T-helper 2 cell treated with Interferon-gamma antibody and Interleukin-4, amounts not matched to agents 5 μg/mL and 100 μg/mL, for 36 hours (primary cell): ENCODE results near the gene XDH.

ENCODE experiments used
- DNase-seq: peaks from one replicate; pipeline ENCODE4 v3.0.0; 2021; ENCODE audit warnings: low spot score
- H3K27ac Mint-ChIP-seq: one replicate; pipeline ENCODE4 v1.8.0; 2021; ENCODE audit warnings: mild to moderate bottlenecking, mixed read lengths
- H3K27me3 Mint-ChIP-seq: one replicate; pipeline ENCODE4 v1.8.0; 2021; ENCODE audit warnings: low read depth, mixed read lengths
- H3K36me3 Mint-ChIP-seq: one replicate; pipeline ENCODE4 v1.8.0; 2021; ENCODE audit warnings: low read depth, mixed read lengths
- H3K4me1 Mint-ChIP-seq: one replicate; pipeline ENCODE4 v1.8.0; 2021; ENCODE audit warnings: low read depth, mixed read lengths
- H3K4me3 Mint-ChIP-seq: one replicate; pipeline ENCODE4 v1.8.0; 2022; ENCODE audit warnings: mild to moderate bottlenecking, moderate library complexity, mixed read lengths
- H3K9me3 Mint-ChIP-seq: one replicate; pipeline ENCODE4 v1.8.0; 2021; ENCODE audit warnings: mixed read lengths

XDH gene

DNA sequence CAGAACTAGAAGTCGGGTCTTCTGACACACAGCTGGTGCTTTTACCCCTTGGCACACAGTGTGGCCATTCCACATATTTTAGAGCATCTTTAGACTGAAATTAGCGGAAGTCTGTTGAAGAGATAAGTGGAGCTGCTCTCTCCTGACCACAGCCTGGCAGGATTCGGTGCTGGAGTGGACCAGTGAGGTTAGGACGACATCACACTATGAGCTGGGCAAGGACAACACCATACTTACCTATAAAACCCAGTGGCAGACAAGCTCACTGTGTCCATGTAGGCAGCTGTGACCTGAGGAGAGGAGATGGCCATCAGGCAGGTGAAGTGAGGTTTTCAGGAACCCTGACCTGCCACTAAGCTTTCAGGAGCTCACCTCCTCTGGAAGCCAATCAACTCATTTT lies 70.1 kb downstream of the XDH start:
- Mint-ChIP-seq H3K4me1 (no peaks in the 10 kb centered on the region), H3K4me3 (no peak overlapping the region), H3K27me3 (peaks cover 14% of the 10 kb centered on the region), H3K9me3 (no peaks in the 10 kb centered on the region), H3K36me3 (no peaks in the 10 kb centered on the region), H3K27ac (no peak overlapping the region)
- peak; percentile 1 for DNase-seq

DNA sequence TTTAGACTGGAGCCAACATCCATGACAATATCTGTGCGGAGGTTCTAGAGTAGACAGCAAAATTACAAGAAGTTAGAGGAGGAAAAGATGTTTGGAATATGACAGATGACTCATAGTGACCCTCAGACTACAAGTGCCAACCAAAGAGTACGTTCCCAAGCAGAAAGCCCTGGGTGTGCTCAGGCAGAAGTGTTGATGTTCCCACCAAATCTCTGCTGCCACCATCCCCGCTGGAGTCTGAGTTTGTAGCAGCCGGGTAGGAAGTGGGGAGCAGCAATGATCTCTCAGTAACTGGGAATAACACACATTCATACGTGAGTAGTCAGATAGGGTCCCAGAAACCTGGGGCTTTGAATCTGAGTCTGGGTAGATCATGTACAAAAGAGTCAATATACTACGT lies 73.2 kb downstream of the XDH start:
- Mint-ChIP-seq H3K4me1 (no peaks in the 10 kb centered on the region), H3K27me3 (peaks cover 14% of the 10 kb centered on the region), H3K4me3 (no peak overlapping the region), H3K36me3 (no peaks in the 10 kb centered on the region), H3K9me3 (no peaks in the 10 kb centered on the region), H3K27ac (no peak overlapping the region)
- no peak for DNase-seq

DNA sequence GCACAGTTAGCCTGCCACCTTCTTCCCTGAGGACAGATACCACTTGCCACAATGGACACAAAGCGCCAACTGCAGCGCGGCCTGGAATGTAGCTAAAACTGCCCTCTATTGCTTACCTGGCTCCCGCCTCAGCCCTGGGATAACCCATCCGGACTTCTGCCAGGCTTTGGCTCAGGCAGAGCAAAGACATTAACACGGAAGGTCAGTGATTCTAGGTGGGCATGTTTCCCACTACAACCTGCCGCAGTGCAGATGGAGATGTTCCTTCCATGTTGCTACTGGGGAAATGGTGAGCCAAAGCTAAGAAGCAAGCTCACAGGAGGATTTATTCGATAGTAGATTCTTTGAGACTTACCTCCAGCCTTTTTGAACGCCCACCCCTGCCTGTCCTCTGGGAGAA lies 74.8 kb downstream of the XDH start:
- H3K9me3 Mint-ChIP-seq, result no peaks in the 10 kb centered on the region
- H3K36me3 Mint-ChIP-seq, result no peaks in the 10 kb centered on the region
- peak; percentile 0 for DNase-seq
- no peak overlapping the region for H3K27ac Mint-ChIP-seq
- no peaks in the 10 kb centered on the region for H3K4me1 Mint-ChIP-seq
- H3K27me3 Mint-ChIP-seq, result peaks cover 9% of the 10 kb centered on the region
- H3K4me3 Mint-ChIP-seq, result no peak overlapping the region

DNA sequence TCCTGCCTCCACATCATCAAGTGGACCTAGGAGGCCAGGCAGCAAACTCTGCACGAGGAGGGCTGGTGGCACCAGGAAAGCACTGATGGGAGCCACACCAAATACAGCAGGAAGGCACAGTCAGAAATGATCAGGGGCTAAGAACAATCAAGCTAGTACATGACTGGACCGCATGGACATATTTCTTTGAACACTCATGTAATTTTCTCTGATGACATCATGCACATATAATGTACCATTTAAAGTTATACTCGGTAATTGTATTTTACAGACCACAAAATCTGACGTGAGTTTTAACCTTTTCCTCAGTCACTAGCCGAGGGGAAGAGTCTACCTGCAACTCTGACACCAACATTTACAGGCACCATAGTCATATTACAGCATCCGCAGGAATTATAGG lies 76.7 kb downstream of the XDH start:
- DNase-seq, result no peak
- H3K27me3 Mint-ChIP-seq, result peaks cover 13% of the 10 kb centered on the region
- no peaks in the 10 kb centered on the region for H3K36me3 Mint-ChIP-seq
- H3K9me3 Mint-ChIP-seq, result no peaks in the 10 kb centered on the region
- no peak overlapping the region for H3K4me3 Mint-ChIP-seq
- no peak overlapping the region for H3K27ac Mint-ChIP-seq
- H3K4me1 Mint-ChIP-seq, result peaks cover 2% of the 10 kb centered on the region

DNA sequence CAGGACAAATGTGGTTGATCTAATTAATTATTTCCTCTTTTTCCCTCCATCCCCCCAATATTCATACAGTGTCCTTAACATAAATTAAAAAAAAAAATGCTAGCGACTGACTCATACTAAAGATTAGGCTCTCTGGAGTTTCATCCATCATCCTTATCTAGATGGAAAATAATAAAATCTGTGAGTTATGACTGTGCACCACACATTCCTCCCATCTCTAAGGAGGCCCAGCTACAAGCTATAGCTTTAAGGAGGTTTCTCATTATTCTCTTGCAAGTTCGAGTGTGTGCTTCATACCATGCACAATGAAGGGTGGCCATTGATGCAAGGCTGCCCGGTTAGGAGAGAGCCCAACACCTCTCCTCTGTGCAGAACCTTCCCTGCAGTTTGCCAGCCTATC lies 77.3 kb downstream of the XDH start:
- H3K36me3 Mint-ChIP-seq, result no peaks in the 10 kb centered on the region
- peaks cover 18% of the 10 kb centered on the region for H3K27me3 Mint-ChIP-seq
- DNase-seq, result peak; percentile 2
- no peaks in the 10 kb centered on the region for H3K9me3 Mint-ChIP-seq
- no peak overlapping the region for H3K4me3 Mint-ChIP-seq
- H3K27ac Mint-ChIP-seq, result no peak overlapping the region
- H3K4me1 Mint-ChIP-seq, result peaks cover 2% of the 10 kb centered on the region

DNA sequence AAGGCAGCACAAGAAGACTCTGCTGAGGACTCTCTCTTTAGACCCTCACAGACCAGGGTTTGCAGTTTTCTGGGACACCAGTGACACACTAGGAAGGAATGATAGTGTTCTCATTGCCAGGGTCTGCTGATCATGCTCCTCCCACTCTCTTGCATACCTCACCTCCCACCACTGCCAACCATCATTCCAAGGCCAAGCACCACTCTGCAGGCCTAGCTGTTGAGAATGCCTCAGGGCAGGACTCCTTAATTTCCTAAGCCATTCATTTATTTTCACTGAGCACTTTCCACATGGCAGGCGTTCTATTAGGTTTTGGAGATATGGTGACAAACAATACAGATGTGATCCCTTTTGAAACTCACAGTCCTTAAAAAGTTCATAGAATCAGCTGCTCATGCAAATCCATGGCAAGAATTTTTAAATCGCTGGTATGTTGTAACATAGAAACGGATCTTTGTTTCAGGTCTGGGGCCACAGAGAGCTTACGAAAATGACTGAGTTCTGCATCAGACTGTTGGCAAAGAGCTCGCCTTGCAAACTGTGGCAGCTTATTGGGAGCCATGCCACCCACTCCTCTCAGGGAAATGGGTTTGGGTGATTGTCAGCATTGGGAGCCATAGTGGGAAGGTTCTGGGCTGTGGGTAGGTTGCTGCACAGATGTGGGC lies 78.5 kb downstream of the XDH start:
- H3K4me1 Mint-ChIP-seq, result peaks cover 2% of the 10 kb centered on the region
- no peaks in the 10 kb centered on the region for H3K9me3 Mint-ChIP-seq
- no peak overlapping the region for H3K4me3 Mint-ChIP-seq
- H3K36me3 Mint-ChIP-seq, result no peaks in the 10 kb centered on the region
- peaks cover 16% of the 10 kb centered on the region for H3K27me3 Mint-ChIP-seq
- no peak overlapping the region for H3K27ac Mint-ChIP-seq
- DNase-seq, result no peak

DNA sequence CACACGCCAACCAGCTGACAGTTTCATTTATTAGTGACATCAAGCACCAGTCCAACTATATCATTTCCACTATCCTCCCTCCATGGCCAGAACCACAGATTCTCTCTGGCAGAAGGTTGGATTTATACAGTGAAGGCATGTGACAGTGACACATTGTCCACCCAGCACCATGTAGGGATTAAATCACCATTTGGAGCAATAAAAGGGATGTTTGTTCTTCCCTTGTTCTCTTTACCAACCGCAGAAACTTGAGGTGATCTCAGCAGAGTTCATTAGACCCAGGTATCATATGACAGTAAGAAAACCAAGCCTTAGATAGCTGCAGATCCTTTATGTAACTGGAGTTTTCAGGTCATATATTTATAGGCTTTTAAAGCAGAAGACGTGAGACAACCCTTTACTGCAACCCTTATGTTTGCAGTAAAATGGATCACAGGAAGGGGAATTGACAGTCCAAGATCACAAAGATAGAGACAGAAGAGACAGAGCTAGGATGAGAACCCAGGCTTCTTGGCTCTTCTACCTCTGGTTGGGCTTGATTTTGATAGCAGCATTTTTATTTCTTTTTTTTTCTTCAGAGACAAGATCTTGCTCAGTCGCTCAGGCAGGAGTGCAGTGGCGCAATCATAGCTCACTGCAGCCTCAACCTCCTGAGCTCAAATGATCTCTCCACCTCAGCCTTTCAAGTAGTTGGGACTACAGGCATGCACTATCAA lies 80.1 kb downstream of the XDH start:
- Mint-ChIP-seq H3K27me3 (peaks cover 22% of the 10 kb centered on the region), H3K36me3 (no peaks in the 10 kb centered on the region), H3K27ac (no peak overlapping the region), H3K9me3 (no peaks in the 10 kb centered on the region), H3K4me3 (no peak overlapping the region), H3K4me1 (peaks cover 2% of the 10 kb centered on the region)
- DNase-seq, result no peak

DNA sequence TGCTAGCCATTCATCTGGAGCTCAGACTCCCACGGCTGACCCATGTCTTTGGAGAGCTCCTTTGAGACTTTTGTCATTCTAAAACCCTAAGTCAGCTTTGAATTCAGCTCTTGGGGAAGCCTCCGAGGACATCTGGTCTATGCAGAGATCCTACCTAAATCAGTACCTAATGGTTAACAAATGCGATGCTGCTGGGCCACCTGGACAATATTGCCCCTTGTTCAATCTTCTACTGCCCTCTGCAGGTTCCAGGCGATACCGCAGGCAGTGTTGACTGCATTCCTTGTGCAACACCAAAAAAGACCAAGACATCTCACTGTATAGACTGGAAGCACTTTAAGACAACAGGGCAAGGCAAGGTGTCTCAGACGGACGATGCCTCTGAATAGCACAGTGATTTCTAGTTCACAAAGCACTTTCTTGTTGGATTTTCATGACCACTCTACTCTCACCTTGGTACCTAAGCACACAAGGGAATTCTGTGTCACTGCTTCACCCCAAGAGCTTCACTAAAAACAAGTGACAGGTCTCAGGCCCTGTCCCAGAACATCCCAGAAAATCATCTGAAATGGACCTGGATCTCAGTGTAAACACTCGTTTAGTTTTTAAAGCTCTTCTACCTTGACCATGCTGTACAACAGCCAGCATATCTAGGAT lies 80.9 kb downstream of the XDH start:
- no peak overlapping the region for H3K27ac Mint-ChIP-seq
- H3K36me3 Mint-ChIP-seq, result no peaks in the 10 kb centered on the region
- peaks cover 25% of the 10 kb centered on the region for H3K27me3 Mint-ChIP-seq
- peaks cover 2% of the 10 kb centered on the region for H3K4me1 Mint-ChIP-seq
- DNase-seq, result peak; percentile 63
- H3K4me3 Mint-ChIP-seq, result no peak overlapping the region
- no peaks in the 10 kb centered on the region for H3K9me3 Mint-ChIP-seq

DNA sequence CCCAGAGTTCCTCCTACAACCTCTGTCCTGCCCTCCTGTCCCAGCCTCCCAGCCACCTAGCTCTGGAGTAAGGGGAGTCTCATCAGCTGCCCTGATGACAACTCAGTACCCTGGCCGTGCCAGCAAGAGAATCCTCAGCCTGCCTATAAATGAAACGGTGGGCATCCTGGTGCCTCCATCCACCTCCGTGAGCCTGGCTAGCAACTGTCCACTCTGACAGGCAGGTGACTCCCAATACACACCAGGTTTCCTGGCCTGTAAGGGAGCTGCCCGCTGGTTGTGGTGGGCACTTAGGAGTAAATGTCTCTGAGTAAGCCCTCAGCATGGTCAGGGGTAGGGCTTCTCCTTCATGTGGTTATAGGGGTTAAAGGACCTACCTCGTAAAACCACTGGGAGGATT lies 81.5 kb downstream of the XDH start:
- H3K4me3 Mint-ChIP-seq, result no peak overlapping the region
- no peak overlapping the region for H3K27ac Mint-ChIP-seq
- no peak for DNase-seq
- H3K27me3 Mint-ChIP-seq, result peaks cover 25% of the 10 kb centered on the region
- H3K9me3 Mint-ChIP-seq, result no peaks in the 10 kb centered on the region
- H3K36me3 Mint-ChIP-seq, result no peaks in the 10 kb centered on the region
- H3K4me1 Mint-ChIP-seq, result peaks cover 2% of the 10 kb centered on the region

DNA sequence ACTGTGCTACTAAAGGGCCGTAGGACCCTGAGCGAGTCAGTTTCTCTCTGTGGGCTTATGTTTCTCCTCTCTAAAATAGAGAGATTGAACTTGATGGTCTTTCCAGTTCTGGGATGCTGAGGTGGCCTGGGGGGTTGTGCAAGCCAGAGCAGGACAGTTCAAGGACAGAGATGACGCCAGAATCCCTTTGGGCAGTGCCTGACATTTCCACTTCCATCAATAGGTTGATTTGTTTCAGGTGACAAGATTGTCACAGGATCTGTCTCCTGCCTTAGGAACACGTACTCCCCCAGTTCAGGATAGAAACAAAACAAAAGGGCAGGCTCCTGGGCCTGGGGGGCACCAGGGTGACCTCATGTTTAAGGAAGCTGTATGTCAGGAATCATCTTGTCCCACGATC lies 82.0 kb downstream of the XDH start:
- Mint-ChIP-seq H3K36me3 (no peaks in the 10 kb centered on the region), H3K27ac (no peak overlapping the region), H3K4me1 (peaks cover 2% of the 10 kb centered on the region), H3K27me3 (peaks cover 27% of the 10 kb centered on the region), H3K9me3 (no peaks in the 10 kb centered on the region), H3K4me3 (no peak overlapping the region)
- no peak for DNase-seq

DNA sequence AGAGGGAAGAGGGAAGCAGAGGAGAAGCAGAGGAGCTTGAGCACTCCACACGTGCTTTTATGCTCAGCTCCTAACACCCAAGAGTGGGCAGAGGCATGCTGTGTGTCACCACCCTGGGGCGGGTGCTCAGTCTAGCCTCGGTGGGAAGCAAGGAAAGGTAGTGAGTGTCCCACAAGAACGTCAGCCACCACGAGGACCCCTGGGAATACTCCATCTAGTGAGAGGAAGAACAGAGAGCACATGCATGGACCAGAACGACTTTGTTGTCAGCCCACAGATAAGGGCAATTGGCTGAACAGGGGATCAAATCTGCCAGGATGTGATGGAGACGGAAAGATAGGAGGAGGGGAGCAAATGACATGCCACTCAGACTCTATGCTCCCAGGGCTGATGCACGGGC lies 83.4 kb downstream of the XDH start:
- DNase-seq, result no peak
- no peaks in the 10 kb centered on the region for H3K36me3 Mint-ChIP-seq
- no peak overlapping the region for H3K27ac Mint-ChIP-seq
- H3K9me3 Mint-ChIP-seq, result no peaks in the 10 kb centered on the region
- H3K4me1 Mint-ChIP-seq, result peaks cover 2% of the 10 kb centered on the region
- no peak overlapping the region for H3K4me3 Mint-ChIP-seq
- peaks cover 34% of the 10 kb centered on the region for H3K27me3 Mint-ChIP-seq

DNA sequence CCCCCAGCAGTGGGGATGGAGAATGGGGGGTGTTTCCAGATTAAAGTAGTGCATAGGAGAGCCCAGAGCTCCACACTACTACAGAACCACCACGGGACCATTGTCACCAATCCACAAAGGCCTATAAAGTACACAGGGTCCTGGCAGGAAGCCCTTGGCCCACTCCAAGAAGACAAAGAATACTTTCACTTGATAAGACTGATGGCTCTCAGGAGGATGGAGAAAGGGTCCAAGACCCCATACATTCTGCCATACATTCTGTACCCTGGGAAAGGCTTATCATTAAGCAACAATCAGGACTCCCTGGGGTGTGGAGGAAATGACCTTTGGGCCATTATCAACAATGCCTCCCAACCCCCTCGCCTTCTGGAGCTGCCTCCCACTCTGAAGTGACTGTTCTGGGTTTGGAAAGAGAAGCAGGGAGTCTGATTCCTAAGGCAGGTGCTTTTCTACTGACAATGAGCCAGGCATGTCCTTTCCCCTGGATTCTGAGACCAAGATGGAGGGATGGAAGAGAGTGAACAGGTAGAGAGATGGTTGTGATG lies 85.4 kb downstream of the XDH start:
- Mint-ChIP-seq H3K4me3 (no peak overlapping the region), H3K27ac (no peak overlapping the region), H3K9me3 (no peaks in the 10 kb centered on the region), H3K4me1 (peaks cover 14% of the 10 kb centered on the region), H3K27me3 (peaks cover 32% of the 10 kb centered on the region), H3K36me3 (no peaks in the 10 kb centered on the region)
- DNase-seq, result no peak

DNA sequence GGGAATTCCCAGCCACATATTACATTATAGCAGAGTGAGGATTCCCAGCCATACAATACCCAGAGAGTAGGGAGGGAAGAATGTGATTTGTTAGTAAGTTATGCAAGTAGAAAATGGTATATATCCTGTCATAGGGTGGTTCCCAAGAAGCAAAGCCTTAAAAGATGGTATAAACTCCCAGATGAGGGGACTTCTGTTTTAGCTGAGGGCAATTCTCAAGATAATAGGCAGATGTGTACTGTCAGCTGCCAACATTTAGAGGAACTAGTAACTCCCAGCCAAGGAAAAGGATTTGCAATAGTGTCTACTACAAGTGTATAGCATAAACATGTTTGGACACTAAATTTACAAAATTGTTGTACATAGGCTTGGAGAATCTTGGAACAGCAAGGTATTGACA lies 86.5 kb downstream of the XDH start:
- Mint-ChIP-seq H3K36me3 (no peaks in the 10 kb centered on the region), H3K9me3 (no peaks in the 10 kb centered on the region), H3K4me3 (no peak overlapping the region), H3K4me1 (peaks cover 23% of the 10 kb centered on the region), H3K27me3 (peaks cover 28% of the 10 kb centered on the region), H3K27ac (no peak overlapping the region)
- DNase-seq, result no peak

DNA sequence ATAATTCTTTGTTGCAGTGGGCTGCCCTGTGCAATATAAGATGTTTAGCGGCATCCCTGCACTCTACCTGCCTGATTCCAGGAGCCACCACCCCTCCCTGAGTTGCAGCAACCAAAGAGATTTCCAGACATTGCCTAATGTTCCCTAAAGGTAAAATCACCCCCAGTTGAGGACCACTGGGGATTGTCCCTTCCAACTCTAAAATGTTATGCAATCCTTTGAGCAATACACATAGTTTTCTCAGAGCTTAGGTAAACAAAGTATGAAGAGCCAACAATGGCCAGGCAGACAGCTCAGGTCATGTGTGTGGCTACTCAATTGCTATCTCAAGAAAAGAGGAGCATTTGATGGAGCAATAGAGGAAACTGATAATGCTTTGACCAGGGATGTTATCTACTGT lies 87.0 kb downstream of the XDH start:
- Mint-ChIP-seq H3K27me3 (peaks cover 25% of the 10 kb centered on the region), H3K9me3 (no peaks in the 10 kb centered on the region), H3K36me3 (no peaks in the 10 kb centered on the region), H3K4me3 (no peak overlapping the region), H3K27ac (no peak overlapping the region), H3K4me1 (peaks cover 28% of the 10 kb centered on the region)
- DNase-seq, result no peak
